ENCODE data around the gene EWSR1. TPM values are rescaled to one million over a fixed set of nuclear protein-coding genes. Genes with fewer than 3 reads are reported as not detected.

The EWSR1 gene
- total RNA-seq, 1 donor from 2014 or later, result 347 TPM

DNA sequence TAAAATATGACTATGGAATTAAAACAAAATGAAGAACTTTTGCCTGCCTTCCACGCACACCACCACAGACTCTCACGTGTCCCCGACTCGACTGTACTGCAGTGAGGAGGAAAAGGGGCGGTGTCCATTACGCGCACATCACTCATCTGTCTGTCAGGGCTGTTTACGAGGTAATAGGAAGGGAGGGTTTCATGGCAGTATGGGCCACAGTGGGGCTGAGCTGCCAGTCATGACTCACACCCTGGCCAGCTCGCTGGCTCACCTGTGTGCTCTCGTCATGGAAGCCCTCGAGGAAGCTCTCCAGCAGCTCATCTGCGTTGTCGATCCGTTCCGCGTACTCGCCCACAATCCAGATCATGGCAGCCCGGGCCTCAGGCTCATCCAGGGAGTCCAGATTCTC is 80.9 kb downstream of the EWSR1 start:
- Mint-ChIP-seq H3K27me3 (no peaks in the 10 kb centered on the region), H3K4me1 (ENCODE audit: unreplicated experiment) (peaks cover 8% of the 10 kb centered on the region), H3K27ac (no peak overlapping the region), H3K36me3 (peaks cover 20% of the 10 kb centered on the region), H3K9me3 (no peaks in the 10 kb centered on the region), H3K4me3 (no peak overlapping the region)
- TF ChIP-seq CTCF (conservative IDR thresholded peaks at IDR 0.05), result no peak
- DNase-seq (ENCODE audit: extremely low spot score, unreplicated experiment), result no peak

Small RNAs within 50 kb of the gene (microRNA-seq; reads per million reads assigned to microRNA genes)
- gene MIR3653, result 5.5 reads per million, percentile 21 among the genes with 10 or more reads in this experiment

Other genes with a start within 250 kb of the EWSR1 start
- gene C22orf31, start 206.4 kb upstream of the EWSR1 start, total RNA-seq (ENCODE audit: low replicate concordance), result 0.63 TPM in 1 of 2 replicates, not detected in the other
- gene KREMEN1, start 195.2 kb upstream of the EWSR1 start, total RNA-seq (ENCODE audit: low replicate concordance), result 26.2 and 29.1 TPM in 2 replicates
- gene EMID1, start 62.4 kb upstream of the EWSR1 start, total RNA-seq (ENCODE audit: low replicate concordance), result 4.2 and 11.4 TPM in 2 replicates
- gene RHBDD3, start 287 bp upstream of the EWSR1 start, total RNA-seq (ENCODE audit: low replicate concordance), result 33.9 and 59.2 TPM in 2 replicates
- gene GAS2L1, start 38.4 kb downstream of the EWSR1 start, total RNA-seq (ENCODE audit: low replicate concordance), result 13.5 and 17.2 TPM in 2 replicates
- 0.62 and 1.5 TPM in 2 replicates for gene RASL10A, start 47.4 kb downstream of the EWSR1 start, total RNA-seq (ENCODE audit: low replicate concordance)
- 60.9 and 73.3 TPM in 2 replicates for gene AP1B1, start 120.3 kb downstream of the EWSR1 start, total RNA-seq (ENCODE audit: low replicate concordance)
- gene RFPL1, start 170.3 kb downstream of the EWSR1 start, total RNA-seq (ENCODE audit: low replicate concordance), result not detected in 2 replicates
- 1.3 and 2.9 TPM in 2 replicates for gene NEFH, start 211.9 kb downstream of the EWSR1 start, total RNA-seq (ENCODE audit: low replicate concordance)

Measured in type B pancreatic cell (in vitro differentiated cells).